ENCODE measurements around the gene NACC2. TPM values are rescaled to one million over a fixed set of nuclear protein-coding genes. Genes with fewer than 3 reads are reported as not detected.

The NACC2 gene
- total and polyA plus RNA-seq, 9 of the 15 experiments (the other 6 are each of a cell fraction or from before 2014, with no cell fraction given), result 0.70 to 25.1 (median 5.6) TPM

- no peak for TF ChIP-seq CEBPG (CRISPR knock-in tag; IDR thresholded peaks at IDR 0.05)
- TF ChIP-seq CEBPG (tag; conservative IDR thresholded peaks at IDR 0.05 in 1 of 2, IDR thresholded peaks at IDR 0.05 in 1 of 2), result no peak
- no peak for TF ChIP-seq ATF3 (IDR thresholded peaks at IDR 0.05)
- no peak for TF ChIP-seq ATF3 (CRISPR knock-in tag; conservative IDR thresholded peaks at IDR 0.05)
- TF ChIP-seq ZNF253 (CRISPR knock-in tag; conservative IDR thresholded peaks at IDR 0.05), result no peak
- TF ChIP-seq ZKSCAN8 (CRISPR knock-in tag; IDR thresholded peaks at IDR 0.05), result no peak
- no peak for TF ChIP-seq KHSRP (IDR thresholded peaks at IDR 0.05)
- TF ChIP-seq, protein P1, sequence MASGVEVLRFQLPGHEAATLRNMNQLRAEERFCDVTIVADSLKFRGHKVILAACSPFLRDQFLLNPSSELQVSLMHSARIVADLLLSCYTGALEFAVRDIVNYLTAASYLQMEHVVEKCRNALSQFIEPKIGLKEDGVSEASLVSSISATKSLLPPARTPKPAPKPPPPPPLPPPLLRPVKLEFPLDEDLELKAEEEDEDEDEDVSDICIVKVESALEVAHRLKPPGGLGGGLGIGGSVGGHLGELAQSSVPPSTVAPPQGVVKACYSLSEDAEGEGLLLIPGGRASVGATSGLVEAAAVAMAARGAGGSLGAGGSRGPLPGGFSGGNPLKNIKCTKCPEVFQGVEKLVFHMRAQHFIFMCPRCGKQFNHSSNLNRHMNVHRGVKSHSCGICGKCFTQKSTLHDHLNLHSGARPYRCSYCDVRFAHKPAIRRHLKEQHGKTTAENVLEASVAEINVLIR (CRISPR knock-in tag; IDR thresholded peaks at IDR 0.05), result no peak
- TF ChIP-seq BMI1 (IDR thresholded peaks at IDR 0.05; ENCODE audit: low read length), result no peak
- TF ChIP-seq ZNF75A (CRISPR knock-in tag; IDR thresholded peaks at IDR 0.05), result no peak
- TF ChIP-seq ZNF77 (CRISPR knock-in tag; IDR thresholded peaks at IDR 0.05), result no peak
- peak; percentile 83; the same call in 1 of the 2 replicates for TF ChIP-seq LCOR (CRISPR knock-in tag; IDR thresholded peaks at IDR 0.05)
- no peak for TF ChIP-seq ARID2 (IDR thresholded peaks at IDR 0.05)
- 0 out of 4 replicates have a peak, but pooled peaks of 1 of the 2 experiments have one; percentile 45 for TF ChIP-seq ETV6 (IDR thresholded peaks at IDR 0.05; ENCODE audit: borderline replicate concordance in 1 of 2, low read depth in 2 of 2, low read length in 1 of 2)
- TF ChIP-seq ETV6 (CRISPR knock-in tag; IDR thresholded peaks at IDR 0.05; ENCODE audit: borderline replicate concordance), result no peak
- TF ChIP-seq CREM (IDR thresholded peaks at IDR 0.05; ENCODE audit: low read depth), result peak; percentile 66
- no peak for TF ChIP-seq ZNF23 (CRISPR knock-in tag; IDR thresholded peaks at IDR 0.05)
- no peak for TF ChIP-seq CREBBP (IDR thresholded peaks at IDR 0.05; ENCODE audit: low read depth, low read length)
- no peak for TF ChIP-seq MIER1 (IDR thresholded peaks at IDR 0.05; ENCODE audit: low read depth)
- no peak for TF ChIP-seq ZKSCAN3 (CRISPR knock-in tag; IDR thresholded peaks at IDR 0.05)
- TF ChIP-seq CHD4 (IDR thresholded peaks at IDR 0.05; ENCODE audit: insufficient read depth, insufficient replicate concordance, low read depth, low read length, poor library complexity, severe bottlenecking), result no peak
- TF ChIP-seq POU5F1 (IDR thresholded peaks at IDR 0.05; ENCODE audit: borderline replicate concordance, low read depth, low read length, partially characterized antibody), result no peak
- TF ChIP-seq HMGN3 (IDR thresholded peaks at IDR 0.05; ENCODE audit: borderline replicate concordance, extremely low read depth, insufficient read length, low read depth, low read length), result peak; percentile 83
- no peak for TF ChIP-seq SNRNP70 (optimal IDR thresholded peaks at IDR 0.05; ENCODE audit: low read depth, low read length)
- no peak for TF ChIP-seq SUPT5H (IDR thresholded peaks at IDR 0.05)
- TF ChIP-seq PPARD (CRISPR knock-in tag; IDR thresholded peaks at IDR 0.05), result no peak
- no peak for TF ChIP-seq TSC22D4 (tag; IDR thresholded peaks at IDR 0.05)
- no peak for TF ChIP-seq POLR2A (conservative IDR thresholded peaks at IDR 0.05)
- peak; percentile 90 for TF ChIP-seq ETV5 (CRISPR knock-in tag; IDR thresholded peaks at IDR 0.05; ENCODE audit: low read depth)
- peak; percentile 40; the same call in 1 of the 2 replicates for TF ChIP-seq SPI1 (IDR thresholded peaks at IDR 0.05; ENCODE audit: borderline replicate concordance, low read depth, low read length)
- TF ChIP-seq ZNF316 (IDR thresholded peaks at IDR 0.05), result no peak
Measured at GRCh38 chr9:135992486-135993408, 102.3 kb downstream of the NACC2 start (continued).

Measured in K562 (cell line).